CMK (cell line): ENCODE results near the gene TDRD9.

ENCODE experiments used
- DNase-seq: peaks from one replicate; pipeline ENCODE4 v3.0.0-alpha.2; 2010; ENCODE audit warnings: low read depth

The TDRD9 gene

GRCh38 chr14:104091061-104091926 is 163.0 kb downstream of the TDRD9 start:
- DNase-seq, result no peak

- no peak for DNase-seq
Measured at GRCh38 chr14:104091927-104092771, 163.9 kb downstream of the TDRD9 start.

GRCh38 chr14:104092931-104093365 is 164.7 kb downstream of the TDRD9 start:
- DNase-seq, result no peak

GRCh38 chr14:104093366-104094055 is 165.3 kb downstream of the TDRD9 start:
- DNase-seq, result no peak

GRCh38 chr14:104094056-104094708 is 165.9 kb downstream of the TDRD9 start:
- DNase-seq, result no peak

- DNase-seq, result no peak
Measured at GRCh38 chr14:104094709-104095425, 166.6 kb downstream of the TDRD9 start.

GRCh38 chr14:104095426-104096310 is 167.4 kb downstream of the TDRD9 start:
- no peak for DNase-seq

- no peak for DNase-seq
Measured at GRCh38 chr14:104096318-104096717, 168.1 kb downstream of the TDRD9 start.

GRCh38 chr14:104096751-104097700 is 168.8 kb downstream of the TDRD9 start:
- DNase-seq, result no peak

- no peak for DNase-seq
Measured at GRCh38 chr14:104098272-104099095, 170.2 kb downstream of the TDRD9 start.

- no peak for DNase-seq
Measured at GRCh38 chr14:104099096-104100041, 171.1 kb downstream of the TDRD9 start.

GRCh38 chr14:104100171-104101085 is 172.2 kb downstream of the TDRD9 start:
- DNase-seq, result no peak

- DNase-seq, result no peak
Measured at GRCh38 chr14:104101086-104101621, 172.9 kb downstream of the TDRD9 start.

GRCh38 chr14:104101651-104102281 is 173.5 kb downstream of the TDRD9 start:
- DNase-seq, result no peak
